ENCODE results near the gene IGFBP3.

DNA sequence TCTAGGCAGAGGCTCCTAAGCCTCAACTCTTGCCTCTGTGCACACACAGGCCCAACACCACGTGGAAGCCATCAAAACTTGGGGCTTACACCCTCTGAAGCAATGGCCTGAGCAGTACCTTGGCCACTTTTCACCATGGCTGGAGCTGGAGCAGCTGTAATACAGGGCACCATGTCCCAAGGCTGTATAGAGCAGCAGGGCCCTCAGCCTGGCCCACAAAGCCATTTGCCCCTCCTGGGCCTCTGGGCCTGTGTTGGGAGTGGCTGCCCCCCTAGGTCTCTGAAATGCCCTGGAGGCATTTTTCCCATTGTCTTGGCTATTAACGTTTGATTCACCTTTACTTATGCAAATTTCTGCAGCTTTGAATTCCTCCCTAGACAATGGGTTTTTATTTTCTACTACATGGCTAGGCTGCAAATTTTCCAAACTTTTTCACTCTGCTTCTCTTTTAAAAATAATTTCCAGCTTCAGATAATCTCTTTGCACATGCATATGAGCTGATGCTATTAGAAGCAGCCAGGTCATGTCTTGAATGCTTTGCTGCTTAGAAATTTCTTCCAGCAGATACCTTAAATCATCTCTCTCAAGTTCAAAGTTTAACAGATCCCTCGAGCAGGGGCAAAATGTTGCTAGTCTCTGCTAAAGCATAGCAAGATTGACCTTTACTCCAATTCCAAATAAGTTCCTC is 42.5 kb downstream of the IGFBP3 start:
- TF ChIP-seq POLR2AphosphoS5 (IDR thresholded peaks at IDR 0.05; ENCODE audit: insufficient read depth in 1 of 2, low read depth in 1 of 2) (no peak), POLR2A (IDR thresholded peaks at IDR 0.05) (no peak)
- TF ChIP-seq, protein P1, sequence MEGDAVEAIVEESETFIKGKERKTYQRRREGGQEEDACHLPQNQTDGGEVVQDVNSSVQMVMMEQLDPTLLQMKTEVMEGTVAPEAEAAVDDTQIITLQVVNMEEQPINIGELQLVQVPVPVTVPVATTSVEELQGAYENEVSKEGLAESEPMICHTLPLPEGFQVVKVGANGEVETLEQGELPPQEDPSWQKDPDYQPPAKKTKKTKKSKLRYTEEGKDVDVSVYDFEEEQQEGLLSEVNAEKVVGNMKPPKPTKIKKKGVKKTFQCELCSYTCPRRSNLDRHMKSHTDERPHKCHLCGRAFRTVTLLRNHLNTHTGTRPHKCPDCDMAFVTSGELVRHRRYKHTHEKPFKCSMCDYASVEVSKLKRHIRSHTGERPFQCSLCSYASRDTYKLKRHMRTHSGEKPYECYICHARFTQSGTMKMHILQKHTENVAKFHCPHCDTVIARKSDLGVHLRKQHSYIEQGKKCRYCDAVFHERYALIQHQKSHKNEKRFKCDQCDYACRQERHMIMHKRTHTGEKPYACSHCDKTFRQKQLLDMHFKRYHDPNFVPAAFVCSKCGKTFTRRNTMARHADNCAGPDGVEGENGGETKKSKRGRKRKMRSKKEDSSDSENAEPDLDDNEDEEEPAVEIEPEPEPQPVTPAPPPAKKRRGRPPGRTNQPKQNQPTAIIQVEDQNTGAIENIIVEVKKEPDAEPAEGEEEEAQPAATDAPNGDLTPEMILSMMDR (IDR thresholded peaks at IDR 0.05): no peak

All from vagina (tissue), 2 donors.